H1 (cell line): ENCODE results near the gene LRPAP1. TPM values are rescaled to one million over a fixed set of nuclear protein-coding genes. Genes with fewer than 3 reads are reported as not detected.

Source experiments
- SP1 ChIP-seq: IDR thresholded peaks from 2 replicates; pipeline ENCODE4 v1.6.1; 2011; ENCODE audit warnings: low read depth, low read length
- SP4 ChIP-seq: IDR thresholded peaks from 2 replicates; pipeline ENCODE4 v1.6.1; 2012; ENCODE audit warnings: low read length, inconsistent platforms
- polyA plus RNA-seq, 7 experiments: library from polyadenylated mRNA; depleted of rRNA in 3 of 7; stranded (reverse) in 5 of 7; unstranded in 2 of 7; fragments of >200 nt in 5 of 7; fragments of 200-250 nt in 2 of 7; gene quantifications; 1 replicate in 5 of 7; 2 replicates in 1 of 7; 4 replicates in 1 of 7; pipeline versions ENCODE4 v1.2.1 to v1.2.3, GENCODE V29; 2011 to 2013; ENCODE audit warnings: missing spikeins in 2 of 7, mixed read lengths in 2 of 7
- total RNA-seq: library from RNA; stranded (reverse); fragmentation: NEBNext Ultra II Directional; extraction: Animal tissue kit (Norgen Biotek cat#: 25700); gene quantifications from 2 replicates; pipeline ENCODE4 v1.2.1, GENCODE V29; 2021
- TF ChIP-seq, protein P1 (sequence below): fragments of 300-600 bp; sonication (generic); IDR thresholded peaks from 2 replicates; pipeline ENCODE4 v1.7.1; 2012; ENCODE audit warnings: low read length, moderate library complexity, mild to moderate bottlenecking, inconsistent platforms; ENCODE audit not compliant: insufficient replicate concordance

The LRPAP1 gene
- total and polyA plus RNA-seq, 2 of the 8 experiments (the other 6 are each of a cell fraction or from before 2014, with no cell fraction given): 31.1 to 101 TPM

DNA sequence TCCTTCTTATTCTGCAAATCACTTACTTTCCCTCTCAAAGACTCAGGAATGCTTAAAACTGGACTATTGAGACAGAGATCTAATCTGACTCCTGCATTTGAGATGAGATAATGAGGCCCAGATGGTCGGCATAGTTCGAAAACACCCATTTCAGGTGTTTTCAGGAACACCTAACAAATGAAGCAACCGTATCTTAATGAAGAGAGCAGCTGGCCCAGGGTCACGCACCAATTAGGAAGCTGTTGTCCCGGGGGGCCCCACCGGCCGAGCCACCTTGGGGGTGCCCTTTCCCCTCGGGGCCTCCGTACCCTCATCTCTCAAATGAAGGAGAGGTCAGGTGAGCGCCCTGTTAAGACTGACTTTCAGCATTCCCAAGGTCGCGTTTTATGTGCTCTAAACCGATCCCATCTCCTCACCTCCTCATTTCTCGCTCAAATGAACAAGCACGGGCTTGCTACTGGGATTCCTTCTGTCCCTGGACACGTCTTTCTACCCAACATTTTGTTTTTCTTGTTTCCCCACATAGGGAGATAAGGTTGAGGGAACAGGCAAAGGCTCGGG is 824 bp downstream of the LRPAP1 start (continued):
- TF ChIP-seq, protein P1, sequence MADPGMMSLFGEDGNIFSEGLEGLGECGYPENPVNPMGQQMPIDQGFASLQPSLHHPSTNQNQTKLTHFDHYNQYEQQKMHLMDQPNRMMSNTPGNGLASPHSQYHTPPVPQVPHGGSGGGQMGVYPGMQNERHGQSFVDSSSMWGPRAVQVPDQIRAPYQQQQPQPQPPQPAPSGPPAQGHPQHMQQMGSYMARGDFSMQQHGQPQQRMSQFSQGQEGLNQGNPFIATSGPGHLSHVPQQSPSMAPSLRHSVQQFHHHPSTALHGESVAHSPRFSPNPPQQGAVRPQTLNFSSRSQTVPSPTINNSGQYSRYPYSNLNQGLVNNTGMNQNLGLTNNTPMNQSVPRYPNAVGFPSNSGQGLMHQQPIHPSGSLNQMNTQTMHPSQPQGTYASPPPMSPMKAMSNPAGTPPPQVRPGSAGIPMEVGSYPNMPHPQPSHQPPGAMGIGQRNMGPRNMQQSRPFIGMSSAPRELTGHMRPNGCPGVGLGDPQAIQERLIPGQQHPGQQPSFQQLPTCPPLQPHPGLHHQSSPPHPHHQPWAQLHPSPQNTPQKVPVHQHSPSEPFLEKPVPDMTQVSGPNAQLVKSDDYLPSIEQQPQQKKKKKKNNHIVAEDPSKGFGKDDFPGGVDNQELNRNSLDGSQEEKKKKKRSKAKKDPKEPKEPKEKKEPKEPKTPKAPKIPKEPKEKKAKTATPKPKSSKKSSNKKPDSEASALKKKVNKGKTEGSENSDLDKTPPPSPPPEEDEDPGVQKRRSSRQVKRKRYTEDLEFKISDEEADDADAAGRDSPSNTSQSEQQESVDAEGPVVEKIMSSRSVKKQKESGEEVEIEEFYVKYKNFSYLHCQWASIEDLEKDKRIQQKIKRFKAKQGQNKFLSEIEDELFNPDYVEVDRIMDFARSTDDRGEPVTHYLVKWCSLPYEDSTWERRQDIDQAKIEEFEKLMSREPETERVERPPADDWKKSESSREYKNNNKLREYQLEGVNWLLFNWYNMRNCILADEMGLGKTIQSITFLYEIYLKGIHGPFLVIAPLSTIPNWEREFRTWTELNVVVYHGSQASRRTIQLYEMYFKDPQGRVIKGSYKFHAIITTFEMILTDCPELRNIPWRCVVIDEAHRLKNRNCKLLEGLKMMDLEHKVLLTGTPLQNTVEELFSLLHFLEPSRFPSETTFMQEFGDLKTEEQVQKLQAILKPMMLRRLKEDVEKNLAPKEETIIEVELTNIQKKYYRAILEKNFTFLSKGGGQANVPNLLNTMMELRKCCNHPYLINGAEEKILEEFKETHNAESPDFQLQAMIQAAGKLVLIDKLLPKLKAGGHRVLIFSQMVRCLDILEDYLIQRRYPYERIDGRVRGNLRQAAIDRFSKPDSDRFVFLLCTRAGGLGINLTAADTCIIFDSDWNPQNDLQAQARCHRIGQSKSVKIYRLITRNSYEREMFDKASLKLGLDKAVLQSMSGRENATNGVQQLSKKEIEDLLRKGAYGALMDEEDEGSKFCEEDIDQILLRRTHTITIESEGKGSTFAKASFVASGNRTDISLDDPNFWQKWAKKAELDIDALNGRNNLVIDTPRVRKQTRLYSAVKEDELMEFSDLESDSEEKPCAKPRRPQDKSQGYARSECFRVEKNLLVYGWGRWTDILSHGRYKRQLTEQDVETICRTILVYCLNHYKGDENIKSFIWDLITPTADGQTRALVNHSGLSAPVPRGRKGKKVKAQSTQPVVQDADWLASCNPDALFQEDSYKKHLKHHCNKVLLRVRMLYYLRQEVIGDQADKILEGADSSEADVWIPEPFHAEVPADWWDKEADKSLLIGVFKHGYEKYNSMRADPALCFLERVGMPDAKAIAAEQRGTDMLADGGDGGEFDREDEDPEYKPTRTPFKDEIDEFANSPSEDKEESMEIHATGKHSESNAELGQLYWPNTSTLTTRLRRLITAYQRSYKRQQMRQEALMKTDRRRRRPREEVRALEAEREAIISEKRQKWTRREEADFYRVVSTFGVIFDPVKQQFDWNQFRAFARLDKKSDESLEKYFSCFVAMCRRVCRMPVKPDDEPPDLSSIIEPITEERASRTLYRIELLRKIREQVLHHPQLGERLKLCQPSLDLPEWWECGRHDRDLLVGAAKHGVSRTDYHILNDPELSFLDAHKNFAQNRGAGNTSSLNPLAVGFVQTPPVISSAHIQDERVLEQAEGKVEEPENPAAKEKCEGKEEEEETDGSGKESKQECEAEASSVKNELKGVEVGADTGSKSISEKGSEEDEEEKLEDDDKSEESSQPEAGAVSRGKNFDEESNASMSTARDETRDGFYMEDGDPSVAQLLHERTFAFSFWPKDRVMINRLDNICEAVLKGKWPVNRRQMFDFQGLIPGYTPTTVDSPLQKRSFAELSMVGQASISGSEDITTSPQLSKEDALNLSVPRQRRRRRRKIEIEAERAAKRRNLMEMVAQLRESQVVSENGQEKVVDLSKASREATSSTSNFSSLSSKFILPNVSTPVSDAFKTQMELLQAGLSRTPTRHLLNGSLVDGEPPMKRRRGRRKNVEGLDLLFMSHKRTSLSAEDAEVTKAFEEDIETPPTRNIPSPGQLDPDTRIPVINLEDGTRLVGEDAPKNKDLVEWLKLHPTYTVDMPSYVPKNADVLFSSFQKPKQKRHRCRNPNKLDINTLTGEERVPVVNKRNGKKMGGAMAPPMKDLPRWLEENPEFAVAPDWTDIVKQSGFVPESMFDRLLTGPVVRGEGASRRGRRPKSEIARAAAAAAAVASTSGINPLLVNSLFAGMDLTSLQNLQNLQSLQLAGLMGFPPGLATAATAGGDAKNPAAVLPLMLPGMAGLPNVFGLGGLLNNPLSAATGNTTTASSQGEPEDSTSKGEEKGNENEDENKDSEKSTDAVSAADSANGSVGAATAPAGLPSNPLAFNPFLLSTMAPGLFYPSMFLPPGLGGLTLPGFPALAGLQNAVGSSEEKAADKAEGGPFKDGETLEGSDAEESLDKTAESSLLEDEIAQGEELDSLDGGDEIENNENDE: no peak
- TF ChIP-seq SP4 (no peak), SP1 (no peak)
